HT1080 (cell line): ENCODE data around the gene C11orf86. TPM values are rescaled to one million over a fixed set of nuclear protein-coding genes. Genes with fewer than 3 reads are reported as not detected.
"Not testable (repeated sequence)": the region's sequence is repeated elsewhere in the genome, so short reads cannot be mapped to it uniquely, and the experiment has no call there.

Source experiments
- DNase-seq: peaks from one replicate; pipeline ENCODE4 v3.0.0-alpha.2; 2015; ENCODE audit warnings: low read depth
- total RNA-seq: library from RNA; depleted of rRNA; stranded (reverse); fragments of >200 nt; shearing (Covaris generic); gene quantifications from 2 replicates; pipeline ENCODE4 v1.2.3, GENCODE V29; 2014

The C11orf86 gene
- total RNA-seq, 1 experiment from 2014 or later = not detected

GRCh38 chr11:66988741-66989140 is 13.6 kb downstream of the C11orf86 start:
- DNase-seq = not testable (repeated sequence)

GRCh38 chr11:66989360-66989759 is 14.3 kb downstream of the C11orf86 start:
- DNase-seq = not testable (repeated sequence)

- DNase-seq = no peak
Measured at GRCh38 chr11:66992041-66992440, 16.9 kb downstream of the C11orf86 start.

- no peak for DNase-seq
Measured at GRCh38 chr11:66996609-66997273, 21.6 kb downstream of the C11orf86 start.

- DNase-seq = no peak
Measured at GRCh38 chr11:66999555-66999954, 24.5 kb downstream of the C11orf86 start.

- no peak for DNase-seq
Measured at GRCh38 chr11:67001332-67001731, 26.2 kb downstream of the C11orf86 start.

GRCh38 chr11:67002297-67002913 is 27.3 kb downstream of the C11orf86 start:
- DNase-seq = no peak

GRCh38 chr11:67002921-67003411 is 27.9 kb downstream of the C11orf86 start:
- no peak for DNase-seq

- not testable (repeated sequence) for DNase-seq
Measured at GRCh38 chr11:67005200-67005599, 30.1 kb downstream of the C11orf86 start.

- peak; percentile 77 for DNase-seq
Measured at GRCh38 chr11:67006029-67006884, 31.2 kb downstream of the C11orf86 start.

- DNase-seq = no peak
Measured at GRCh38 chr11:67007126-67007525, 32.0 kb downstream of the C11orf86 start.

GRCh38 chr11:67010296-67010905 is 35.3 kb downstream of the C11orf86 start:
- no peak for DNase-seq

GRCh38 chr11:67013511-67014045 is 38.5 kb downstream of the C11orf86 start:
- DNase-seq = no peak

GRCh38 chr11:67014343-67014742 is 39.2 kb downstream of the C11orf86 start:
- DNase-seq = no peak

- DNase-seq = no peak
Measured at GRCh38 chr11:67015048-67015447, 39.9 kb downstream of the C11orf86 start.

GRCh38 chr11:67016550-67016949 is 41.4 kb downstream of the C11orf86 start:
- DNase-seq = no peak

GRCh38 chr11:67020949-67021348 is 45.8 kb downstream of the C11orf86 start:
- DNase-seq = no peak

- peak; percentile 39 for DNase-seq
Measured at GRCh38 chr11:67022341-67022933, 47.3 kb downstream of the C11orf86 start.

GRCh38 chr11:67022961-67023956 is 48.2 kb downstream of the C11orf86 start, which contains the start of gene SYT12:
Gene SYT12 (plus strand): TSS chr11:67023134. CDS start chr11:67030145, 7,011 bp downstream.
- no peak for DNase-seq
